Omental fat pad (tissue), 4 donors: ENCODE measurements around the gene SLC15A3. TPM values are rescaled to one million over a fixed set of nuclear protein-coding genes. Genes with fewer than 3 reads are reported as not detected.

Experiments used
- ATAC-seq: fragments of 150-250 bp; one replicate; pipeline ENCODE4 v1.9.1; 2016; ENCODE audit warnings: mild to moderate bottlenecking, moderate library complexity; ENCODE audit not compliant: low FRiP score
- DNase-seq: peaks from one replicate; pipeline ENCODE4 v3.0.0-alpha.2; 2019; ENCODE audit warnings: low spot score
- total RNA-seq, 4 donors: library from RNA; depleted of rRNA; stranded (reverse); fragments of >200 nt; gene quantifications; one replicate each; pipeline ENCODE4 v1.1.0, GENCODE V29; 2016
- TF ChIP-seq, protein P1 (sequence below), 3 donors: fragments of 450-650 bp; IDR thresholded peaks; one replicate each; pipeline ENCODE4 v1.5.1; 2016 to 2017; ENCODE audit warnings: antibody characterized with exemption in 3 of 3, mild to moderate bottlenecking in 3 of 3, moderate library complexity in 2 of 3

SLC15A3 gene
- total RNA-seq, 4 donors from 2014 or later = 17.6 to 56.0 (median 32.3) TPM

DNA sequence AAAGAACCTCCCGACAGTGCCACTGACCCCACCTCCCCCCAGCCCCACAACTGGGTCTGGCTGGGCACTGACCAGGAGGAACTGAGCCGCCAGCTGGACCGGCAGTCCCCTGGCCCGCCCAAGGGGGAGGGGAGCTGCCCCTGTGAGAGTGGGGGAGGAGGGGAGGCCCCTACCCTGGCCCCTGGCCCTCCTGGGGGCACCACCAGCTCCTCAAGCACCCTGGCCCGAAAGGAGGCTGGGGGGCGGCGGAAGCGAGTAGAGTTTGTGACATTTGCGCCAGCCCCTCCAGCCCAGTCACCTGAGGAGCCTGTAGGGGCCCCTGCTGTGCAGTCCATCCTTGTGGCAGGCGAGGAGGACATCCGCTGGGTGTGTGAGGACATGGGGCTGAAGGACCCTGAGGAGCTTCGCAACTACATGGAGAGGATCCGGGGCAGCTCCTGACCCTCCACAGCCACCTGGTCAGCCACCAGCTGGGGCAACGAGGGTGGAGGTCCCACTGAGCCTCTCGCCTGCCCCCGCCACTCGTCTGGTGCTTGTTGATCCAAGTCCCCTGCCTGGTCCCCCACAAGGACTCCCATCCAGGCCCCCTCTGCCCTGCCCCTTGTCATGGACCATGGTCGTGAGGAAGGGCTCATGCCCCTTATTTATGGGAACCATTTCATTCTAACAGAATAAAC, 15.4 kb downstream of the SLC15A3 start:
- ATAC-seq = no peak
- TF ChIP-seq, protein P1, sequence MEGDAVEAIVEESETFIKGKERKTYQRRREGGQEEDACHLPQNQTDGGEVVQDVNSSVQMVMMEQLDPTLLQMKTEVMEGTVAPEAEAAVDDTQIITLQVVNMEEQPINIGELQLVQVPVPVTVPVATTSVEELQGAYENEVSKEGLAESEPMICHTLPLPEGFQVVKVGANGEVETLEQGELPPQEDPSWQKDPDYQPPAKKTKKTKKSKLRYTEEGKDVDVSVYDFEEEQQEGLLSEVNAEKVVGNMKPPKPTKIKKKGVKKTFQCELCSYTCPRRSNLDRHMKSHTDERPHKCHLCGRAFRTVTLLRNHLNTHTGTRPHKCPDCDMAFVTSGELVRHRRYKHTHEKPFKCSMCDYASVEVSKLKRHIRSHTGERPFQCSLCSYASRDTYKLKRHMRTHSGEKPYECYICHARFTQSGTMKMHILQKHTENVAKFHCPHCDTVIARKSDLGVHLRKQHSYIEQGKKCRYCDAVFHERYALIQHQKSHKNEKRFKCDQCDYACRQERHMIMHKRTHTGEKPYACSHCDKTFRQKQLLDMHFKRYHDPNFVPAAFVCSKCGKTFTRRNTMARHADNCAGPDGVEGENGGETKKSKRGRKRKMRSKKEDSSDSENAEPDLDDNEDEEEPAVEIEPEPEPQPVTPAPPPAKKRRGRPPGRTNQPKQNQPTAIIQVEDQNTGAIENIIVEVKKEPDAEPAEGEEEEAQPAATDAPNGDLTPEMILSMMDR (IDR thresholded peaks at IDR 0.05) = no peak
- no peak for DNase-seq

DNA sequence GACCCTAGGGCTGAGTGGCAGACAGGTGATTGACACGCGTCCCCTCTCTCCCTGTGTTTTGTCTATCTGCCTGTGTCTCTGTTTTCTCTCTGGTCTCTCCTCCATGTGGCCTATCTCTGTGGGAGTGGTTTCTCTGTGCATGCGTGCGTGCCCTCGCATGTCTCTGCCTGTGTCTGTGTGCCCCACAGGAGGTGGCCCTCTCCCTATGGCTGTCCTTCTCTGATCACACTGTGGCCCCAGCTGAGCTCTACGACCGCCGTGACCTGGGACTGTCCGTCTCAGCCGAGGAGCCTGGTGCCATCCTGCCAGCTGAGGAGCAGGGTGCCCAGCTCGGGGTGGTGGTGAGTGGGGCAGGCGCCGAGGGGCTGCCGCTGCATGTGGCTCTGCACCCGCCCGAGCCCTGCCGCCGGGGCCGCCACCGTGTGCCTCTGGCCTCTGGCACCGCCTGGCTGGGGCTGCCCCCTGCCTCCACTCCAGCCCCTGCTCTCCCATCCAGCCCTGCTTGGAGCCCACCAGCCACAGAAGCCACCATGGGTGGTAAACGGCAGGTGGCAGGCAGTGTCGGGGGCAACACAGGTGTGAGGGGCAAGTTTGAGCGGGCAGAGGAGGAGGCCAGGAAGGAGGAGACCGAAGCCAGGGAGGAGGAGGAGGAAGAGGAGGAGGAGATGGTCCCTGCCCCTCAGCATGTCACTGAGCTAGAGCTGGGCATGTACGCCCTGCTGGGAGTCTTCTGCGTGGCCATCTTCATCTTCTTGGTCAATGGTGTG, 16.1 kb downstream of the SLC15A3 start:
- no peak for ATAC-seq
- TF ChIP-seq, protein P1 (IDR thresholded peaks at IDR 0.05) = no peak

DNA sequence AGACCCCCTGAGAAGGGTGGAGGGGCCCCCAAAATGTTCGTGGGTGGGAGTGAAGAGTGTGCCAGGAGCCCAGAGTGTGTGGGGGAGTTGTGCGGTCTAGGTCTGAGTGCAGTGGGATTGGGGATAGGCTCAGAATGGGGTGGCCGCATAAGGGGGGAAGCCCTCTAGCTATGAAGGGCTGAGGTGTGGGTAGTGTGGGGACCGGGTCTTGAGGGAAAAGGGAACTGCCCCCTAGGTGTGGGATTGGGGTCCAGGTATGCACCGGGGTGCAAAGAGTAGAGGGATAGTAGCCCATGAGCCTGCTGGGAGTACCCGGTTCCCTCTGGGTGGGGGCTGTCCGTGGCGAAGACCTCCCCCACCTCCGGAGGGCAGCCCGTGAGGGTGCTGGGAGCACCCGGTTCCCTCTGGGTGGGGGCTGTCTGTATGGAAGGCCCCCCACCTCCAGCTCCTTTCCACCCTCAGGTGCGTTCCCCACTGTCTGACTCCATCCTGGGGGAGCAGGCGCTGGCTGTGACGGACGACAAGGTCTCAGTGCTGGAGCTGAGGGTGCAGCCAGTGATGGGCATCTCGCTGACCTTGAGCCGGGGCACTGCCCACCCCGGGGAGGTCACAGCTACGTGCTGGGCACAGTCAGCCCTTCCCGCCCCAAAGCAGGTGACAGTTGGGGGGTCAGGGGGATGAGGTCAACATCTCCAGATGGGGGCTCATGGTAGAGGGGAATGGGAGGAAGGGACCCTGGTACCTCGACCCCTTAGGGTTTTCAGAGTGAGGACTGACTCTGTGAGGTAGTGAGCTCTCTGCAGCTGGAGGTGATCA, 17.0 kb downstream of the SLC15A3 start:
- DNase-seq (no peak), ATAC-seq (no peak)
- TF ChIP-seq, protein P1 (IDR thresholded peaks at IDR 0.05) = no peak

More for the DNA sequence above, 16.1 kb downstream of the SLC15A3 start:
- DNase-seq = no peak

DNA sequence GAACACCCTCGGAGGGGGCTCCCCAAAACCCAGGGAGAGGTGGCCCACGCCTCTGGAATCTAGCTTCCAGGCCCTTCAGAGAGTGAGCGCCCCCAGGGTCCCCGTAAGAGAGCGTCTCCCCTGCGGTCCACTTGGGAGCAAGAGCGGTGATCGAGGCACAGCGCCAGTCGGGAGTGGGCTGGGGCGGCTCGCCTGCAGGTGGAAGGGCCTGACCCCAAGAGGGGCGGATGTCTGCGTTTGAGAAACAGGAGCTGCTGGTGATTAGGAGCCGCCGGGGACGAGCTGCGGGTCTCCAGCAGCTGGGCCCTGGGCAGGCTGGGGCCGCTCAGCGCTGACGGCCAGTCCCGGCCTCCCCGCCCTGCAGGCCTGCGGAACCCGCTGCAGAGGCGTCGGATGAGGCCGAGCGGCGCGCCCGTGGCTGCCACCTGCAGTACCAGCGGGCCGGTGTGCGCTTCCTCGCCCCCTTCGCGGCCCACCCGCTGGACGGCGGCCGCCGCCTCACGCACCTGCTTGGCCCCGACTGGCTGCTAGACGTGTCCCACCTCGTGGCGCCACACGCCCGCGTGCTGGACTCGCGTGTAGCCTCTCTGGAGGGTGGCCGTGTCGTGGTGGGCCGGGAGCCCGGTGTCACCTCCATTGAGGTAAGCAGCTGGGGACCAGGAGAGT, 17.7 kb downstream of the SLC15A3 start:
- ATAC-seq (no peak), DNase-seq (no peak)
- TF ChIP-seq, protein P1 (IDR thresholded peaks at IDR 0.05) = no peak

DNA sequence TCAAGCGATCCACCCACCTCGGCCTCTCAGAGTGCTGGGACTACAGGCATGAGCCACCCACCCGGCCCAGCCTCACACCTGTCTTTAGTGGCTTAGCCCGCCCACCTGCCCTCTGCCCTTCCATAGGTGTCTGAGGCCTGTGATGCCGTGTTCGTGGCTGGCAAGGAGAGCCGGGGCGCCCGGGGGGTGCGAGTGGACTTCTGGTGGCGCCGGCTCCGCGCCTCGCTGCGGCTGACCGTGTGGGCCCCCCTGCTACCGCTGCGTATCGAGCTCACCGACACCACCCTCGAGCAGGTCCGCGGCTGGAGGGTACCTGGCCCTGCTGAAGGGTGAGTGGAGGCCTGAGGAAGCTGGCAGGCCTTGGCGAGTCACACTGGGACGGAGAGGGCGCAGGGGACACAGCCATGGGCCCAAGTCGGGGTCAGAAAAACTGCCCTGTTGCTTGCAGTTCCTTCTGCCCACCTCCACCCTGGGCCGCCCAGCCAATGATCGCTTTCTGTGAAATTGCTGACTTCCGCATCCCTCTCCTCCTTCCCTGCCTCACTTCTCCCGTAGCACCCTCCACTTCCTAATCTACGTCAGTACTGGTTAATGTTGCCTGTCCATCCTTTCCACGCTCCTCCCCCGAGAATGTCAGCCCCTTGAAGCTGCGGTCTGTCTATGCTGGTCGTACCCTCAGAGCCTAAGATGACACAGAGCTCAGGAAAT, 18.4 kb downstream of the SLC15A3 start:
- DNase-seq (no peak), ATAC-seq (no peak)
- TF ChIP-seq, protein P1 (IDR thresholded peaks at IDR 0.05) = no peak
